ENCODE results near the gene ZNF428. TPM values are rescaled to one million over a fixed set of nuclear protein-coding genes. Genes with fewer than 3 reads are reported as not detected.

ZNF428 gene
- 27.6 TPM for polyA plus RNA-seq (2012; ENCODE audit: low read depth, missing spikeins)

DNA sequence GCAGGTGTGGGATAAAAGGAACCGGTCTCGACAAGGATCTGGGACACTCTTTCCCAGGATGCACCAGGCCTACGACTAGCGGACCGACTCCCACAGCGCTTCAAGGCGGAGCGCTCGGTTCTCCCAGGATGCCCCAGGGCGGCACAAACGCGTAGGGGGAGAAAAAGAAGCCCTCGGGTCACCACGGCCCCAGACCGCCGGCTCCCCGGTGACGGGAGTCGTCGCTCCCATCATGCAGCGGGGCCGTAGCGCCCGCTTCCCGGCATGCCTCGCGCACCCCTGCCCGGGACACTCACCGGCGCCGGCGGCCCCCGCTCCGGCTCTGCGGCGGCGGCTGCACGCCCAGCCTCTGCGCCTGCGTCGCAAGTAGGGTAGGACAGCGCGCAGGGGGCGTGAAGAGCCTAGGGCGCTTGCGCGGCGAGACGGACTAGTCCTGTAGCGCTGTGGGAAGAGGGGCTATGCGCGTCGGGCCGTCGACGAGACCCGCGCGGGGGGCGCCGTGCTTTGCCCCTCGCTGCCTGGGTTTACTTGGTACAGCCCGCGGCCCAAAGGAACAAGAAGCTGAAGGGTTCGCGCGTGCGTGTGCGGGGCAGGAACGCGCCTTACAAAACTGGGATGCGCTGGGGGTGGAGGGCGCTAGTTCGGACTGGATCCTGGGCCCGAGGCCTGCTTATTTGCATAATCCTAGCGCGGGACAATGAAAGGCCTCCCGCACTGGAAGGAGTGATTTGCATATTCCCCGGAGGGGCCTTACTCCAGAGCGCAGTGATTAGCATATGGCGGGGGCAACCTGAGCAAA is at the start of gene ZNF428:
TSS of gene ZNF428 (minus strand) at position 368 of the 799 bp plus-strand sequence. CDS start 5,325 bp downstream, outside the sequence.
- DNase-seq (ENCODE audit: insufficient read length, low spot score) (peak; percentile 93), FAIRE-seq (peak; percentile 100)
- TF ChIP-seq POLR2A (IDR thresholded peaks at IDR 0.05; ENCODE audit: low read depth, low read length) = peak; percentile 82
- peak; percentile 3 for TF ChIP-seq PAX5 (IDR thresholded peaks at IDR 0.05; ENCODE audit: insufficient read depth, low read length, severe bottlenecking)
- no peak; the same call in none of the 2 replicates for TF ChIP-seq POLR2AphosphoS5 (IDR thresholded peaks at IDR 0.05; ENCODE audit: low read depth, low read length)
- TF ChIP-seq POU2F2 (IDR thresholded peaks at IDR 0.05; ENCODE audit: low read depth, low read length) = peak; percentile 99
- 0 out of 2 replicates have a peak, but pooled peaks have one; percentile 10 for TF ChIP-seq SPI1 (IDR thresholded peaks at IDR 0.05; ENCODE audit: low read depth, low read length)
- TF ChIP-seq TAF1 (IDR thresholded peaks at IDR 0.05; ENCODE audit: low read depth, low read length) = peak; percentile 4; the same call in 1 of the 2 replicates

GRCh38 chr19:43668406-43669109 is 49.1 kb upstream of the ZNF428 start:
- DNase-seq (ENCODE audit: insufficient read length, low spot score) = peak; percentile 85
- peak; percentile 83 for FAIRE-seq
- no peak for TF ChIP-seq SPI1 (IDR thresholded peaks at IDR 0.05; ENCODE audit: low read depth, low read length)
- no peak for TF ChIP-seq POLR2AphosphoS5 (IDR thresholded peaks at IDR 0.05; ENCODE audit: low read depth, low read length)
- no peak for TF ChIP-seq POU2F2 (IDR thresholded peaks at IDR 0.05; ENCODE audit: low read depth, low read length)
- no peak for TF ChIP-seq POLR2A (IDR thresholded peaks at IDR 0.05; ENCODE audit: low read depth, low read length)
- TF ChIP-seq PAX5 (IDR thresholded peaks at IDR 0.05; ENCODE audit: insufficient read depth, low read length, severe bottlenecking) = no peak
- no peak for TF ChIP-seq TAF1 (IDR thresholded peaks at IDR 0.05; ENCODE audit: low read depth, low read length)

DNA sequence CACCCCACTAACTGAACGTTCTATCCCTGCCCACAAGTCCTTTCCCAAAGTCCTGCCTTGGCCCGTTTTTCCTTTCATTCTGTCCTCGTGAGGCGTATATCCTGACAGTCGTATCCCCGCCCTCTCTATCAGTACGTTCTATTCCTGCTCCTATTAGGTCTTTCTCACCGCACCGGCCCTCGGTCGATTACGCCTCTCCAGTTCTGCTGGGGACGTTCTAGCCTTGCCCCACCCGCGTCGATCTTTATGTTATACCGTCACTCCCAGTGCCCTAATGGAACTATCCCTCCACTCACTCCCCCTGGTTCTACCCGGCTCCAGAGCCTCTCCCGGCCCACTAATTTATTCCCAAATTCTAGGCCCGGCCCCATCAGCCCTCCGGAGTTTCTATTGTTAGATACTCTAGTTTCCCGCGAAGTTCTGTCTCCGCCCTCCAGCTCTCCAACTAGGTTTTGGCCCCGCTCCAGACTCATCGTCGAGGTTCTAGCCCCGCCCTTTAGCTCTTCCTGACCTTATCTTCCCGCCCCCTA is 48.5 kb upstream of the ZNF428 start:
- DNase-seq (ENCODE audit: insufficient read length, low spot score) = no peak
- peak; percentile 26 for FAIRE-seq
- TF ChIP-seq TAF1 (IDR thresholded peaks at IDR 0.05; ENCODE audit: low read depth, low read length) (no peak), POLR2AphosphoS5 (IDR thresholded peaks at IDR 0.05; ENCODE audit: low read depth, low read length) (no peak), SPI1 (IDR thresholded peaks at IDR 0.05; ENCODE audit: low read depth, low read length) (no peak), PAX5 (IDR thresholded peaks at IDR 0.05; ENCODE audit: insufficient read depth, low read length, severe bottlenecking) (no peak), POLR2A (IDR thresholded peaks at IDR 0.05; ENCODE audit: low read depth, low read length) (no peak), POU2F2 (IDR thresholded peaks at IDR 0.05; ENCODE audit: low read depth, low read length) (no peak)

- FAIRE-seq (no peak), DNase-seq (ENCODE audit: insufficient read length, low spot score) (no peak)
- TF ChIP-seq POU2F2 (IDR thresholded peaks at IDR 0.05; ENCODE audit: low read depth, low read length) = 0 out of 2 replicates have a peak, but pooled peaks have one; percentile 32
- no peak for TF ChIP-seq SPI1 (IDR thresholded peaks at IDR 0.05; ENCODE audit: low read depth, low read length)
Measured at GRCh38 chr19:43667126-43667875, 47.9 kb upstream of the ZNF428 start.

DNA sequence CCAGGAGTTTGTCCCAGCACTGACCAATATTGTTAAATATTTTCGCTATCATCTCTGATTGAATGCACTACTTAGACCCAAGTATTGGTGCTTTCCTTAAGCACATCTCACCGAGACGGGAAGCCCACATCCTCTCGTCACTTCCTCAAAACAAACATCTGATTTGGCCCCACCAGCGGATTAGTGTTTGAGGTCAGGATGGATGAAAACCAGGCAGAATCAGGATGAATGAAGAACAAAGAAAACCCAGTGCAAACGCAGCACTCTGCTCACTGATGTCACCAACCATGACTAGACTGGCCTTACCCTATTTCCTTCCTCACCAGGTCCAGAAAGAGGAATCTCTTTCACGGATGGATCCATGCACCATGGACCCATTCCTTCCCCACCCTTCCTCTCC is 44.6 kb upstream of the ZNF428 start:
- DNase-seq (ENCODE audit: insufficient read length, low spot score) (no peak), FAIRE-seq (peak; percentile 64)
- peak; percentile 90 for TF ChIP-seq SPI1 (IDR thresholded peaks at IDR 0.05; ENCODE audit: low read depth, low read length)
- TF ChIP-seq POU2F2 (IDR thresholded peaks at IDR 0.05; ENCODE audit: low read depth, low read length) = no peak

DNA sequence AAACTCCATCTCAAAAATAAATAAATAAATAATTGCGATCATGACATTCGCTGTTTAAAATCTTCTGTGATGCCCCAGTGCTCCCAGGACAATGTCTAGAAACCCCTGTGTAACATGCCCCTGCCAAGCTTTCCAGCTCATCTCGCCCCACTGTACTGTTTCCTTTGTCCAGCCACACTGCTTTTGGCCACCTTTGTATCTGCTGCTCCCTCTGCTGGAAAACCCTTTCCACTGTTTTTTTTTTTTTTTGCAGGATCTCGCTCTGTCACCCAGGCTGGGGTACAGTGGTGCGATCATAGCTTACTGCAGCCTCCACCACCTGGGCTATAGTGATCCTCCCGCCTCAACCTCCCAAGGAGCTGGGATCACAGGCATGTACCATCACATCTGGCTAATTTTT is 43.1 kb upstream of the ZNF428 start:
- no peak for DNase-seq (ENCODE audit: insufficient read length, low spot score)
- FAIRE-seq = no peak
- no peak for TF ChIP-seq POU2F2 (IDR thresholded peaks at IDR 0.05; ENCODE audit: low read depth, low read length)
- no peak for TF ChIP-seq SPI1 (IDR thresholded peaks at IDR 0.05; ENCODE audit: low read depth, low read length)
- no peak for TF ChIP-seq POLR2AphosphoS5 (IDR thresholded peaks at IDR 0.05; ENCODE audit: low read depth, low read length)
- no peak for TF ChIP-seq POLR2A (IDR thresholded peaks at IDR 0.05; ENCODE audit: low read depth, low read length)
- TF ChIP-seq PAX5 (IDR thresholded peaks at IDR 0.05; ENCODE audit: insufficient read depth, low read length, severe bottlenecking) = no peak
- no peak for TF ChIP-seq TAF1 (IDR thresholded peaks at IDR 0.05; ENCODE audit: low read depth, low read length)

DNA sequence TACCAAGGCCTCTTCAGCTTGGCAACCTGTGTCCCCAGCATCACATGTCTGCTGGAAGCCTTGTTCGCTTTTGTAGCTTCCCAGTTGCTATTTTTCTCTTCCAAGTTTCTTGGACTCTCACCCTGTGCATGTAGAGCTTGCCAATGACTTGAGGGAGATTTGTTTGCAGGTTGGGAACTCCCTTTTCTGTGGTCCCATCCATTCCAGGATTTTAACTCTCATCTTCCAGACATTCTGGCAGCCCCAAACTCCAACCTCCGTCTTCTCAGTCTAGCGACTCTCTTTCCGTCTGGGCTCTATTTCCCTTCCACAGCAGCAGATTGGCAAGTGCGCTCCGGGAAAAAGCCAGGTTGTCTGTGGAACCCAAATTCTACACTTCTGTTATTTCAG is 41.5 kb upstream of the ZNF428 start:
- FAIRE-seq (no peak), DNase-seq (ENCODE audit: insufficient read length, low spot score) (no peak)
- TF ChIP-seq PAX5 (IDR thresholded peaks at IDR 0.05; ENCODE audit: insufficient read depth, low read length, severe bottlenecking) (no peak), POLR2A (IDR thresholded peaks at IDR 0.05; ENCODE audit: low read depth, low read length) (no peak), TAF1 (IDR thresholded peaks at IDR 0.05; ENCODE audit: low read depth, low read length) (no peak), POU2F2 (IDR thresholded peaks at IDR 0.05; ENCODE audit: low read depth, low read length) (no peak), SPI1 (IDR thresholded peaks at IDR 0.05; ENCODE audit: low read depth, low read length) (no peak), POLR2AphosphoS5 (IDR thresholded peaks at IDR 0.05; ENCODE audit: low read depth, low read length) (no peak)

- TF ChIP-seq TAF1 (IDR thresholded peaks at IDR 0.05; ENCODE audit: low read depth, low read length) (no peak), POLR2A (IDR thresholded peaks at IDR 0.05; ENCODE audit: low read depth, low read length) (no peak), POLR2AphosphoS5 (IDR thresholded peaks at IDR 0.05; ENCODE audit: low read depth, low read length) (no peak), SPI1 (IDR thresholded peaks at IDR 0.05; ENCODE audit: low read depth, low read length) (no peak), POU2F2 (IDR thresholded peaks at IDR 0.05; ENCODE audit: low read depth, low read length) (no peak), PAX5 (IDR thresholded peaks at IDR 0.05; ENCODE audit: insufficient read depth, low read length, severe bottlenecking) (no peak)
- DNase-seq (ENCODE audit: insufficient read length, low spot score) (no peak), FAIRE-seq (no peak)
Measured at GRCh38 chr19:43660301-43660970, 41.0 kb upstream of the ZNF428 start.

All from GM12891 (cell line).